Neural progenitor cell (in vitro differentiated cells): Measurements from ENCODE around the gene PHKA1. TPM values are rescaled to one million over a fixed set of nuclear protein-coding genes. Genes with fewer than 3 reads are reported as not detected.
A peak's percentile ranks its signal among the peaks of the same experiment; 100 is the strongest.
"Not testable (repeated sequence)": the region's sequence is repeated elsewhere in the genome, so short reads cannot be mapped to it uniquely, and the experiment has no call there.

Experiments
- DNase-seq: peaks from one replicate; pipeline ENCODE4 v3.0.0-alpha.2; 2016; ENCODE audit warnings: low spot score
- H2AFZ ChIP-seq: fragments of 200-600 bp; sonication (generic); replicated peaks from 2 replicates; pipeline ENCODE4 v1.6.1; 2016; ENCODE audit warnings: antibody characterized with exemption
- H3F3A ChIP-seq: fragments of 200-600 bp; sonication (generic); 2 replicates; pipeline ENCODE4 v1.6.1; 2016; ENCODE audit warnings: antibody characterized with exemption, low read depth
- H3K27ac ChIP-seq: fragments of 200-600 bp; sonication (generic); 2 replicates; pipeline ENCODE4 v1.5.1; 2016; ENCODE audit warnings: mild to moderate bottlenecking
- H3K27me3 ChIP-seq: fragments of 200-600 bp; sonication (generic); 2 replicates; pipeline ENCODE4 v1.6.1; 2016; ENCODE audit warnings: mild to moderate bottlenecking, moderate library complexity
- H3K36me3 ChIP-seq: fragments of 200-600 bp; sonication (generic); 2 replicates; pipeline ENCODE4 v1.5.1; 2016
- H3K4me1 ChIP-seq: fragments of 200-600 bp; sonication (generic); 2 replicates; pipeline ENCODE4 v1.6.1; 2016; ENCODE audit warnings: mixed run types
- H3K4me2 ChIP-seq: fragments of 200-600 bp; sonication (generic); 2 replicates; pipeline ENCODE4 v1.6.1; 2016
- H3K4me3 ChIP-seq: fragments of 200-600 bp; sonication (generic); 2 replicates; pipeline ENCODE4 v1.5.1; 2016
- H3K79me2 ChIP-seq: fragments of 200-600 bp; sonication (generic); 2 replicates; pipeline ENCODE4 v1.6.1; 2016; ENCODE audit warnings: low read depth
- H3K9ac ChIP-seq: fragments of 200-600 bp; sonication (generic); 2 replicates; pipeline ENCODE4 v1.6.1; 2016
- H3K9me3 ChIP-seq: fragments of 200-600 bp; sonication (generic); 2 replicates; pipeline ENCODE4 v1.5.1; 2016; ENCODE audit warnings: low read depth
- H4K20me1 ChIP-seq: fragments of 200-600 bp; sonication (generic); 2 replicates; pipeline ENCODE4 v1.6.1; 2016; ENCODE audit warnings: low read depth
- H3K27ac Mint-ChIP-seq: 3 replicates; pipeline ENCODE4 v1.8.0; 2021; ENCODE audit warnings: mixed read lengths
- H3K27me3 Mint-ChIP-seq: 2 replicates; pipeline ENCODE4 v1.8.0; 2022; ENCODE audit warnings: low read depth, mild to moderate bottlenecking, inconsistent platforms, moderate library complexity, mixed read lengths; ENCODE audit not compliant: insufficient read depth
- H3K36me3 Mint-ChIP-seq: 3 replicates; pipeline ENCODE4 v1.8.0; 2021; ENCODE audit warnings: mixed read lengths
- H3K4me1 Mint-ChIP-seq: 3 replicates; pipeline ENCODE4 v1.8.0; 2021; ENCODE audit warnings: mixed read lengths
- H3K4me3 Mint-ChIP-seq: 3 replicates; pipeline ENCODE4 v1.8.0; 2021; ENCODE audit warnings: mild to moderate bottlenecking, moderate library complexity, mixed read lengths
- H3K9me3 Mint-ChIP-seq: 3 replicates; pipeline ENCODE4 v1.8.0; 2020; ENCODE audit warnings: mixed read lengths
- CTCF ChIP-seq: fragments of 200-600 bp; sonication (generic); IDR thresholded peaks from 2 replicates; pipeline ENCODE4 v1.5.1; 2017; ENCODE audit warnings: antibody characterized with exemption, mild to moderate bottlenecking
- EZH2 ChIP-seq: fragments of 200-600 bp; sonication (generic); IDR thresholded peaks from 2 replicates; pipeline ENCODE4 v1.6.1; 2017; ENCODE audit warnings: antibody characterized with exemption, mild to moderate bottlenecking, moderate library complexity
- EZH2phosphoT487 ChIP-seq: fragments of 200-600 bp; sonication (generic); IDR thresholded peaks from 2 replicates; pipeline ENCODE4 v1.6.1; 2017; ENCODE audit warnings: antibody characterized with exemption
- total RNA-seq: library from RNA; depleted of rRNA; stranded (reverse); fragments of >200 nt; gene quantifications from 2 replicates; pipeline ENCODE4 v1.2.3, GENCODE V29; 2015; ENCODE audit warnings: low replicate concordance

PHKA1 gene
- total RNA-seq, 1 donor from 2014 or later = 5.1 TPM

GRCh38 chrX:72566448-72566847, 147.7 kb downstream of the PHKA1 start:
- H3F3A ChIP-seq = no peaks in the 10 kb centered on the region
- H3K27ac Mint-ChIP-seq = no peak overlapping the region
- no peak overlapping the region for H3K4me2 ChIP-seq
- no peaks in the 10 kb centered on the region for H3K79me2 ChIP-seq
- H3K4me1 Mint-ChIP-seq = peaks cover 2% of the 10 kb centered on the region
- no peaks in the 10 kb centered on the region for H3K27me3 Mint-ChIP-seq
- no peak for DNase-seq
- H3K36me3 ChIP-seq = peaks cover 3% of the 10 kb centered on the region
- no peaks in the 10 kb centered on the region for H3K9me3 Mint-ChIP-seq
- no peak overlapping the region for H3K9ac ChIP-seq
- no peak overlapping the region for H2AFZ ChIP-seq
- no peak overlapping the region for H3K4me3 Mint-ChIP-seq
- TF ChIP-seq EZH2 (no peak), EZH2phosphoT487 (no peak), CTCF (no peak)
- no peaks in the 10 kb centered on the region for H3K27me3 ChIP-seq
- H3K36me3 Mint-ChIP-seq = peaks cover 13% of the 10 kb centered on the region
- no peaks in the 10 kb centered on the region for H3K4me1 ChIP-seq
- no peak overlapping the region for H3K4me3 ChIP-seq
- no peak overlapping the region for H3K27ac ChIP-seq
- peaks cover 3% of the 10 kb centered on the region for H3K9me3 ChIP-seq
- no peaks in the 10 kb centered on the region for H4K20me1 ChIP-seq

GRCh38 chrX:72559655-72560054, 154.5 kb downstream of the PHKA1 start:
- not testable (repeated sequence) for H3K9me3 ChIP-seq, H3K27ac Mint-ChIP-seq, H3K4me2 ChIP-seq, H3K4me1 ChIP-seq, H2AFZ ChIP-seq, H4K20me1 ChIP-seq, H3K4me1 Mint-ChIP-seq, H3K27me3 Mint-ChIP-seq, H3K36me3 ChIP-seq, H3K27me3 ChIP-seq, DNase-seq, H3K9ac ChIP-seq, H3K27ac ChIP-seq, H3K4me3 ChIP-seq, H3K4me3 Mint-ChIP-seq
- Histone ChIP-seq H3K79me2 (peaks cover 12% of the 10 kb centered on the region), H3F3A (peaks cover 12% of the 10 kb centered on the region)
- Mint-ChIP-seq H3K36me3 (peaks cover 35% of the 10 kb centered on the region), H3K9me3 (peaks cover 19% of the 10 kb centered on the region)

GRCh38 chrX:72554448-72555140, 159.5 kb downstream of the PHKA1 start:
- H3K27me3 Mint-ChIP-seq = peaks cover 2% of the 10 kb centered on the region
- Histone ChIP-seq H3K27ac (peak overlapping the region; percentile 76), H3K27me3 (no peaks in the 10 kb centered on the region), H3K4me3 (peak overlapping the region; percentile 45), H3K36me3 (no peaks in the 10 kb centered on the region), H3K4me2 (peak overlapping the region; percentile 67), H3K79me2 (peaks cover 19% of the 10 kb centered on the region), H4K20me1 (no peaks in the 10 kb centered on the region), H3K9me3 (peaks cover 5% of the 10 kb centered on the region), H2AFZ (peak overlapping the region; percentile 68), H3K9ac (no peak overlapping the region), H3K4me1 (peaks cover 8% of the 10 kb centered on the region), H3F3A (peaks cover 17% of the 10 kb centered on the region)
- peaks cover 20% of the 10 kb centered on the region for H3K36me3 Mint-ChIP-seq
- DNase-seq = peak; percentile 74
- no peaks in the 10 kb centered on the region for H3K4me1 Mint-ChIP-seq
- TF ChIP-seq EZH2phosphoT487 (no peak), CTCF (peak; percentile 59)
- peak overlapping the region; percentile 46 for H3K27ac Mint-ChIP-seq
- H3K9me3 Mint-ChIP-seq = peaks cover 17% of the 10 kb centered on the region
- peak overlapping the region; percentile 74 for H3K4me3 Mint-ChIP-seq

- H3K4me1 Mint-ChIP-seq, DNase-seq, H3K36me3 Mint-ChIP-seq, H3K27me3 Mint-ChIP-seq, H2AFZ ChIP-seq, H3K4me2 ChIP-seq, H3K4me1 ChIP-seq, H3K9ac ChIP-seq, H3K36me3 ChIP-seq, H3K4me3 Mint-ChIP-seq, H3K27me3 ChIP-seq, H4K20me1 ChIP-seq, H3K27ac Mint-ChIP-seq, H3K27ac ChIP-seq, H3K4me3 ChIP-seq, H3K9me3 Mint-ChIP-seq: not testable (repeated sequence)
- Histone ChIP-seq H3K79me2 (peaks cover 10% of the 10 kb centered on the region), H3F3A (peaks cover 17% of the 10 kb centered on the region), H3K9me3 (peaks cover 11% of the 10 kb centered on the region)
Observed at GRCh38 chrX:72552443-72552842, 161.7 kb downstream of the PHKA1 start.
